ENCODE data around the gene SLC9A9. TPM values are rescaled to one million over a fixed set of nuclear protein-coding genes. Genes with fewer than 3 reads are reported as not detected.

Gene SLC9A9
- total RNA-seq, 1 experiment from 2014 or later = 1.4 TPM

GRCh38 chr3:143686638-143687197, 161.6 kb downstream of the SLC9A9 start:
- BruUV-seq (replicated peaks) = no TSS peak
- TF ChIP-seq EZH2 (IDR thresholded peaks at IDR 0.05; ENCODE audit: borderline replicate concordance, low read depth, low read length, poor library complexity, severe bottlenecking) = no peak
- H3K27ac ChIP-seq (ENCODE audit: low read depth, low read length, poor library complexity, severe bottlenecking) = no peak overlapping the region
- no peaks in the 10 kb centered on the region for H3K4me1 ChIP-seq (ENCODE audit: insufficient read depth, low read length, poor library complexity, severe bottlenecking)
- intact Hi-C loops (cut with micrococcal nuclease; ENCODE audit: unreplicated experiment) = no loop called here
- H3K9me3 ChIP-seq (ENCODE audit: low read depth, low read length, poor library complexity, severe bottlenecking) = no peaks in the 10 kb centered on the region
- H3K27me3 ChIP-seq (replicated peaks; ENCODE audit: insufficient read depth, low read depth, low read length, poor library complexity) = peaks cover 9% of the 10 kb centered on the region
- H3K36me3 ChIP-seq (ENCODE audit: insufficient read depth, low read length, poor library complexity, severe bottlenecking) = no peaks in the 10 kb centered on the region
- POLR2A ChIA-PET (ENCODE audit: low non-redundant PET) = no interaction called here
- no peak for DNase-seq (ENCODE audit: low spot score)
- no peak overlapping the region for H3K4me3 ChIP-seq (ENCODE audit: low read depth, low read length, poor library complexity, severe bottlenecking)
- CTCF ChIA-PET = no interaction called here

DNA sequence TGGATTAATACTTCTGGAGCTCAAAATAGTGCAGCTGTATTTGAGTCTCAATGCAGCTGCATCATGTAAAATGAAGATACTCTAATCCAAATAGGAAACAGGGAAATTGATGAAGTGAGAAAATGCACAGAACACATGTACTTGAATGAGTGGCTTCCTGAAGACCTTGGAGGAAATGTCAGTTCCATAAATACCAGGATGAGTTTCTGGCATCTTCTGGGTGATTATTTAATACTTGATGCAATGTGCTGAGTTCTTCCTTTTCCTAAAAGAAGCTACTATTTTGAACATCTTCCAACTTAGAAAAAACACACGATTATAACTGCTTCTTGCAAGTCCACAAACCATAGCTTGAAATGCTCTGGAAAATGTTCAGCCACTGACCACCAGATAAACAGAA, 162.8 kb downstream of the SLC9A9 start:
- TF ChIP-seq, protein P1, sequence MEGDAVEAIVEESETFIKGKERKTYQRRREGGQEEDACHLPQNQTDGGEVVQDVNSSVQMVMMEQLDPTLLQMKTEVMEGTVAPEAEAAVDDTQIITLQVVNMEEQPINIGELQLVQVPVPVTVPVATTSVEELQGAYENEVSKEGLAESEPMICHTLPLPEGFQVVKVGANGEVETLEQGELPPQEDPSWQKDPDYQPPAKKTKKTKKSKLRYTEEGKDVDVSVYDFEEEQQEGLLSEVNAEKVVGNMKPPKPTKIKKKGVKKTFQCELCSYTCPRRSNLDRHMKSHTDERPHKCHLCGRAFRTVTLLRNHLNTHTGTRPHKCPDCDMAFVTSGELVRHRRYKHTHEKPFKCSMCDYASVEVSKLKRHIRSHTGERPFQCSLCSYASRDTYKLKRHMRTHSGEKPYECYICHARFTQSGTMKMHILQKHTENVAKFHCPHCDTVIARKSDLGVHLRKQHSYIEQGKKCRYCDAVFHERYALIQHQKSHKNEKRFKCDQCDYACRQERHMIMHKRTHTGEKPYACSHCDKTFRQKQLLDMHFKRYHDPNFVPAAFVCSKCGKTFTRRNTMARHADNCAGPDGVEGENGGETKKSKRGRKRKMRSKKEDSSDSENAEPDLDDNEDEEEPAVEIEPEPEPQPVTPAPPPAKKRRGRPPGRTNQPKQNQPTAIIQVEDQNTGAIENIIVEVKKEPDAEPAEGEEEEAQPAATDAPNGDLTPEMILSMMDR (conservative IDR thresholded peaks at IDR 0.05; ENCODE audit: low read depth, low read length) = no peak
- TF ChIP-seq EZH2 (IDR thresholded peaks at IDR 0.05; ENCODE audit: borderline replicate concordance, low read depth, low read length, poor library complexity, severe bottlenecking) = no peak

GRCh38 chr3:143677430-143677829, 170.8 kb downstream of the SLC9A9 start:
- Histone ChIP-seq H3K4me3 (ENCODE audit: low read depth, low read length, poor library complexity, severe bottlenecking) (no peak overlapping the region), H3K36me3 (ENCODE audit: insufficient read depth, low read length, poor library complexity, severe bottlenecking) (no peaks in the 10 kb centered on the region), H3K4me1 (ENCODE audit: insufficient read depth, low read length, poor library complexity, severe bottlenecking) (no peaks in the 10 kb centered on the region), H3K27me3 (replicated peaks; ENCODE audit: insufficient read depth, low read depth, low read length, poor library complexity) (no peaks in the 10 kb centered on the region), H3K27ac (ENCODE audit: low read depth, low read length, poor library complexity, severe bottlenecking) (no peak overlapping the region), H3K9me3 (ENCODE audit: low read depth, low read length, poor library complexity, severe bottlenecking) (no peaks in the 10 kb centered on the region)
- POLR2A ChIA-PET (ENCODE audit: low non-redundant PET) = no interaction called here
- intact Hi-C loops (cut with micrococcal nuclease; ENCODE audit: unreplicated experiment) = loop anchor here (10.0 kb wide), 1 partner anchor 553 kb away; no protein-coding TSS in a partner anchor
- no peak for DNase-seq (ENCODE audit: low spot score)
- TF ChIP-seq, protein P1 (conservative IDR thresholded peaks at IDR 0.05; ENCODE audit: low read depth, low read length) = no peak
- TF ChIP-seq EZH2 (IDR thresholded peaks at IDR 0.05; ENCODE audit: borderline replicate concordance, low read depth, low read length, poor library complexity, severe bottlenecking) = no peak
- CTCF ChIA-PET = no interaction called here
- BruUV-seq (replicated peaks) = no TSS peak

More for the DNA sequence above, 162.8 kb downstream of the SLC9A9 start:
- intact Hi-C loops (cut with micrococcal nuclease; ENCODE audit: unreplicated experiment) = no loop called here
- no peak for DNase-seq (ENCODE audit: low spot score)
- Histone ChIP-seq H3K36me3 (ENCODE audit: insufficient read depth, low read length, poor library complexity, severe bottlenecking) (no peaks in the 10 kb centered on the region), H3K4me1 (ENCODE audit: insufficient read depth, low read length, poor library complexity, severe bottlenecking) (no peaks in the 10 kb centered on the region), H3K27ac (ENCODE audit: low read depth, low read length, poor library complexity, severe bottlenecking) (no peak overlapping the region), H3K4me3 (ENCODE audit: low read depth, low read length, poor library complexity, severe bottlenecking) (no peak overlapping the region), H3K27me3 (replicated peaks; ENCODE audit: insufficient read depth, low read depth, low read length, poor library complexity) (peaks cover 9% of the 10 kb centered on the region), H3K9me3 (ENCODE audit: low read depth, low read length, poor library complexity, severe bottlenecking) (no peaks in the 10 kb centered on the region)
- CTCF ChIA-PET = no interaction called here
- POLR2A ChIA-PET (ENCODE audit: low non-redundant PET) = no interaction called here
- no TSS peak for BruUV-seq (replicated peaks)

GRCh38 chr3:143676747-143677146, 171.5 kb downstream of the SLC9A9 start:
- intact Hi-C loops (cut with micrococcal nuclease; ENCODE audit: unreplicated experiment) = loop anchor here (10.0 kb wide), 1 partner anchor 552 kb away; no protein-coding TSS in a partner anchor
- BruUV-seq (replicated peaks) = no TSS peak
- H3K4me1 ChIP-seq (ENCODE audit: insufficient read depth, low read length, poor library complexity, severe bottlenecking) = no peaks in the 10 kb centered on the region

More at GRCh38 chr3:143676747-143677146, 171.5 kb downstream of the SLC9A9 start:
- ChIA-PET CTCF (no interaction called here), POLR2A (ENCODE audit: low non-redundant PET) (no interaction called here)
- no peak overlapping the region for H3K27ac ChIP-seq (ENCODE audit: low read depth, low read length, poor library complexity, severe bottlenecking)
- no peaks in the 10 kb centered on the region for H3K27me3 ChIP-seq (replicated peaks; ENCODE audit: insufficient read depth, low read depth, low read length, poor library complexity)
- TF ChIP-seq, protein P1 (conservative IDR thresholded peaks at IDR 0.05; ENCODE audit: low read depth, low read length) = no peak
- no peak for TF ChIP-seq EZH2 (IDR thresholded peaks at IDR 0.05; ENCODE audit: borderline replicate concordance, low read depth, low read length, poor library complexity, severe bottlenecking)
- DNase-seq (ENCODE audit: low spot score) = no peak
- H3K4me3 ChIP-seq (ENCODE audit: low read depth, low read length, poor library complexity, severe bottlenecking) = no peak overlapping the region
- no peaks in the 10 kb centered on the region for H3K9me3 ChIP-seq (ENCODE audit: low read depth, low read length, poor library complexity, severe bottlenecking)
- no peaks in the 10 kb centered on the region for H3K36me3 ChIP-seq (ENCODE audit: insufficient read depth, low read length, poor library complexity, severe bottlenecking)
